Measurements from ENCODE around the gene ZNF681. TPM values are rescaled to one million over a fixed set of nuclear protein-coding genes. Genes with fewer than 3 reads are reported as not detected.

ZNF681 gene
- polyA plus RNA-seq, 1 of the 3 experiments (the other 2 are of a cell fraction), result 0.38 TPM

- H3K4me2 ChIP-seq, result no peak overlapping the region
- no peak for DNase-seq
- WGBS (ENCODE audit: low lambda C conversion rate), result 75% methylated on average over 3 of the region's 3 CpGs
- no peaks in the 10 kb centered on the region for H3K9me2 ChIP-seq
- CTCF ChIA-PET, result no interaction called here
- POLR2A ChIA-PET, result no interaction called here
- peaks cover 0 to 6% of the 10 kb centered on the region in 2 experiments for H3K36me3 ChIP-seq (replicated peaks in 1 of 2; ENCODE audit: control insufficient read depth in 1 of 2, insufficient read depth in 2 of 2, low read length in 1 of 2)
- no peaks in the 10 kb centered on the region for H3F3A ChIP-seq (replicated peaks; ENCODE audit: insufficient read depth)
- H3K9me3 ChIP-seq, result no peaks in the 10 kb centered on the region
- no peaks in the 10 kb centered on the region for H3K79me2 ChIP-seq (ENCODE audit: insufficient read depth)
- no peak overlapping the region for H3K27ac ChIP-seq (ENCODE audit: low read depth in 2 of 2, low read length in 1 of 2)
- H3K27me3 ChIP-seq (ENCODE audit: insufficient read depth), result no peaks in the 10 kb centered on the region
- H4K20me1 ChIP-seq (ENCODE audit: insufficient read depth), result no peaks in the 10 kb centered on the region
- H3K4me3 ChIP-seq (ENCODE audit: low read depth in 2 of 2, low read length in 1 of 2), result no peak overlapping the region
- TF ChIP-seq IRF3 (IDR thresholded peaks at IDR 0.05; ENCODE audit: low read depth, low read length), result no peak
- TF ChIP-seq SMC3 (IDR thresholded peaks at IDR 0.05; ENCODE audit: low read depth, low read length), result no peak
- no peak for TF ChIP-seq MEF2A (IDR thresholded peaks at IDR 0.05; ENCODE audit: borderline replicate concordance, low read depth)
- TF ChIP-seq RFX5 (IDR thresholded peaks at IDR 0.05; ENCODE audit: low read length), result no peak
- no peak for TF ChIP-seq TEAD4 (IDR thresholded peaks at IDR 0.05; ENCODE audit: borderline replicate concordance, insufficient read depth)
- no peak for TF ChIP-seq FOXJ3 (CRISPR knock-in tag; IDR thresholded peaks at IDR 0.05)
- no peak for TF ChIP-seq MXI1 (IDR thresholded peaks at IDR 0.05; ENCODE audit: low read depth, low read length)
- TF ChIP-seq NRF1 (IDR thresholded peaks at IDR 0.05; ENCODE audit: low read depth, low read length), result no peak
- TF ChIP-seq ELF1 (IDR thresholded peaks at IDR 0.05), result no peak
- no peak for TF ChIP-seq RAD21 (IDR thresholded peaks at IDR 0.05; ENCODE audit: low read length)
- no peak for TF ChIP-seq EP300 (IDR thresholded peaks at IDR 0.05; ENCODE audit: borderline replicate concordance in 1 of 2, low read depth in 1 of 2, low read length in 1 of 2)
- no peak for TF ChIP-seq FOXM1 (IDR thresholded peaks at IDR 0.05; ENCODE audit: low read depth)
- TF ChIP-seq TAF1 (IDR thresholded peaks at IDR 0.05; ENCODE audit: borderline replicate concordance, low read depth, low read length), result no peak
- no peak for TF ChIP-seq RXRA (IDR thresholded peaks at IDR 0.05; ENCODE audit: borderline replicate concordance, low read depth)
- TF ChIP-seq RCOR1 (IDR thresholded peaks at IDR 0.05; ENCODE audit: low read length), result no peak
- TF ChIP-seq USF1 (IDR thresholded peaks at IDR 0.05; ENCODE audit: borderline replicate concordance, low read depth), result no peak
- TF ChIP-seq YY1 (IDR thresholded peaks at IDR 0.05; ENCODE audit: low read depth), result no peak
- no peaks in the 10 kb centered on the region; a peak in 1 of 4 replicates for H3K4me1 ChIP-seq (ENCODE audit: control insufficient read depth in 1 of 2, insufficient read depth in 2 of 2, low read depth in 1 of 2, low read length in 1 of 2)
- H2AFZ ChIP-seq (ENCODE audit: low read depth), result no peak overlapping the region
- H3K9ac ChIP-seq, result no peak overlapping the region
Measured at GRCh38 chr19:23785982-23786381, 27.3 kb upstream of the ZNF681 start.

- H3K4me3 ChIP-seq (ENCODE audit: low read depth in 2 of 2, low read length in 1 of 2), result no peak overlapping the region
- H3K27ac ChIP-seq (ENCODE audit: low read depth in 2 of 2, low read length in 1 of 2), result no peak overlapping the region
- H3K9me2 ChIP-seq, result no peaks in the 10 kb centered on the region
- no peaks in the 10 kb centered on the region for H3K9me3 ChIP-seq
- H3K79me2 ChIP-seq (ENCODE audit: insufficient read depth), result no peaks in the 10 kb centered on the region
- H3K4me2 ChIP-seq, result no peak overlapping the region
- 43% methylated on average over 2 of the region's 2 CpGs for WGBS (ENCODE audit: low lambda C conversion rate)
- no peaks in the 10 kb centered on the region for H3K4me1 ChIP-seq (ENCODE audit: control insufficient read depth in 1 of 2, insufficient read depth in 2 of 2, low read depth in 1 of 2, low read length in 1 of 2)
- POLR2A ChIA-PET, result no interaction called here
- H3K27me3 ChIP-seq (ENCODE audit: insufficient read depth), result no peaks in the 10 kb centered on the region
- DNase-seq, result no peak
- H2AFZ ChIP-seq (ENCODE audit: low read depth), result no peak overlapping the region
- H3K36me3 ChIP-seq (replicated peaks in 1 of 2; ENCODE audit: control insufficient read depth in 1 of 2, insufficient read depth in 2 of 2, low read length in 1 of 2), result peaks cover 0 to 8% of the 10 kb centered on the region in 2 experiments
- no peaks in the 10 kb centered on the region for H3F3A ChIP-seq (replicated peaks; ENCODE audit: insufficient read depth)
- no peak overlapping the region for H3K9ac ChIP-seq
- no peak for TF ChIP-seq CTCF (IDR thresholded peaks at IDR 0.05)
- no peak for TF ChIP-seq CHD2 (IDR thresholded peaks at IDR 0.05; ENCODE audit: low read length, partially characterized antibody)
- TF ChIP-seq POLR2AphosphoS5 (IDR thresholded peaks at IDR 0.05; ENCODE audit: low read depth, low read length), result no peak
- no peak for TF ChIP-seq RXRA (IDR thresholded peaks at IDR 0.05; ENCODE audit: borderline replicate concordance, low read depth)
- no peak for TF ChIP-seq RFX5 (IDR thresholded peaks at IDR 0.05; ENCODE audit: low read length)
- TF ChIP-seq IRF3 (IDR thresholded peaks at IDR 0.05; ENCODE audit: low read depth, low read length), result no peak
- TF ChIP-seq FOXM1 (IDR thresholded peaks at IDR 0.05; ENCODE audit: low read depth), result no peak
- no peak for TF ChIP-seq FOXJ3 (CRISPR knock-in tag; IDR thresholded peaks at IDR 0.05)
- TF ChIP-seq NRF1 (IDR thresholded peaks at IDR 0.05; ENCODE audit: low read depth, low read length), result no peak
- TF ChIP-seq TEAD4 (IDR thresholded peaks at IDR 0.05; ENCODE audit: borderline replicate concordance, insufficient read depth), result no peak
- no peak for TF ChIP-seq EP300 (IDR thresholded peaks at IDR 0.05; ENCODE audit: borderline replicate concordance in 1 of 2, low read depth in 1 of 2, low read length in 1 of 2)
- CTCF ChIA-PET, result no interaction called here
- no peaks in the 10 kb centered on the region for H4K20me1 ChIP-seq (ENCODE audit: insufficient read depth)
Measured at GRCh38 chr19:23784274-23784673, 25.6 kb upstream of the ZNF681 start.

All from SK-N-SH (cell line).